CD4-positive, alpha-beta T cell (primary cell): ENCODE measurements around the gene PPAN. TPM values are rescaled to one million over a fixed set of nuclear protein-coding genes. Genes with fewer than 3 reads are reported as not detected.

Source experiments
- ATAC-seq: fragments of 200-7000 bp; cut with Tn5 transposase; one replicate; pipeline ENCODE4 v1.10.0; 2022; ENCODE audit warnings: mild to moderate bottlenecking; ENCODE audit not compliant: poor library complexity
- CTCF ChIA-PET: fragments of 350-600 bp; sonication (Branson Sonifier 250); formaldehyde crosslinking; loops from one replicate; lab custom pipeline; 2021; ENCODE audit warnings: antibody characterized with exemption, inconsistent platforms; lab: Charles Lee
- POLR2A ChIA-PET: fragments of 350-600 bp; sonication (Branson Sonifier 250); formaldehyde crosslinking; loops from one replicate; lab custom pipeline; 2021; ENCODE audit warnings: antibody characterized with exemption, inconsistent platforms; lab: Charles Lee
- DNase-seq, 14 experiments: peaks; one replicate each; pipeline ENCODE4 v3.0.0-alpha.2; 2013 to 2020; ENCODE audit warnings: mixed read lengths in 2 of 14
- H3K27ac ChIP-seq, 2 donors: one replicate each; pipeline versions ENCODE4 v1.5.1 to v1.7.0; 2013; ENCODE audit warnings: low read length in 2 of 2, low read depth in 1 of 2, mild to moderate bottlenecking in 1 of 2
- H3K27me3 ChIP-seq, 2 experiments: 1 replicate in 1 of 2; 2 replicates in 1 of 2; pipeline versions ENCODE4 v1.6.1 to v1.7.0; 2013; ENCODE audit warnings: low read length in 2 of 2, control low read depth in 1 of 2, mild to moderate bottlenecking in 1 of 2, moderate library complexity in 1 of 2; ENCODE audit not compliant: insufficient read depth in 2 of 2, control insufficient read depth in 1 of 2
- H3K36me3 ChIP-seq: one replicate; pipeline ENCODE4 v1.6.1; 2013; ENCODE audit warnings: low read length, control low read depth; ENCODE audit not compliant: insufficient read depth
- H3K4me1 ChIP-seq: one replicate; pipeline ENCODE4 v1.6.1; 2013; ENCODE audit warnings: low read length, control low read depth; ENCODE audit not compliant: insufficient read depth
- H3K4me3 ChIP-seq: one replicate; pipeline ENCODE4 v1.5.1; 2013; ENCODE audit warnings: mild to moderate bottlenecking, low read length, moderate library complexity
- H3K9me3 ChIP-seq, 2 experiments: 1 replicate in 1 of 2; 2 replicates in 1 of 2; pipeline versions ENCODE4 v1.6.1 to v1.7.0; 2013; ENCODE audit warnings: low read length in 2 of 2, mild to moderate bottlenecking in 2 of 2, control low read depth in 1 of 2, moderate library complexity in 1 of 2; ENCODE audit not compliant: control insufficient read depth in 1 of 2, insufficient read depth in 1 of 2
- H3K27ac Mint-ChIP-seq: one replicate; pipeline ENCODE4 v1.8.0; 2020; ENCODE audit warnings: mixed read lengths
- H3K27me3 Mint-ChIP-seq: one replicate; pipeline ENCODE4 v1.8.0; 2021; ENCODE audit warnings: mixed read lengths
- H3K36me3 Mint-ChIP-seq: one replicate; pipeline ENCODE4 v1.8.0; 2021; ENCODE audit warnings: low read depth, mixed read lengths
- H3K4me1 Mint-ChIP-seq: one replicate; pipeline ENCODE4 v1.8.0; 2021; ENCODE audit warnings: low read depth, mixed read lengths
- H3K4me3 Mint-ChIP-seq: one replicate; pipeline ENCODE4 v1.8.0; 2020; ENCODE audit warnings: mild to moderate bottlenecking, mixed read lengths
- H3K9me3 Mint-ChIP-seq: one replicate; pipeline ENCODE4 v1.8.0; 2020; ENCODE audit warnings: mixed read lengths
- intact Hi-C, 2 experiments: fragments of 100-400 bp; cut with DNase I in 1 of 2; cut with micrococcal nuclease in 1 of 2; formaldehyde crosslinking; loops; one replicate each; pipeline versions ENCODE4 v1.15.1 to v1.9.0; 2023 to 2025; cut with DNase I, micrococcal nuclease
- total RNA-seq, 174 experiments: library from RNA in 2 of 174; stranded (reverse) in 2 of 174; gene quantifications; one replicate each; pipeline ENCODE4 v1.2.3 and lab custom pipeline; 2021 to 2026
- TF ChIP-seq, protein P1 (sequence below): fragments of 200-600 bp; IDR thresholded peaks from one replicate; pipeline ENCODE4 v1.8.0; 2022; ENCODE audit warnings: antibody characterized with exemption, mild to moderate bottlenecking

Gene PPAN
- total RNA-seq, 2 experiments from 2014 or later: 119 to 127 TPM

DNA sequence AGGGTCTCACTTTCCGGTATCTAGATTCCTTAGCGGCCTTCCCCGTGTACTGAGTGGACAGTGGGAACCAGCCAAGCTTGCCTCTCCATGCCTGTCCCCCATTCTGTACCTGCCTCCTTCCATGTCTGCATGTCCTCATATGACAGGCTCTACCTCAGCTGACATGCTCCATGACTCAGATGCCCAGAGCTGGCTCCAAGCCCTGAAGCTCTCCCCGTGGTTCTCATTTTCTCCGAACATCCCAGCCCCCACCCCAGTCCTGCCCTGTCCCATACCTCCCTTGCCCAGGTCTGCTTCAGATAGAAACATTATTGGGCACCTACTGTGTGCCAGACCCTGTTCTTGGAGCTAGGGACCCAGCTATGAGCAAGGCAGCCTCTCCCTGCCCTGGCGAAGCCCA lies 37.1 kb upstream of the PPAN start:
- Mint-ChIP-seq H3K4me1 (peaks cover 10% of the 10 kb centered on the region), H3K27me3 (peaks cover 5% of the 10 kb centered on the region), H3K4me3 (no peak overlapping the region), H3K9me3 (no peaks in the 10 kb centered on the region), H3K27ac (no peak overlapping the region), H3K36me3 (no peaks in the 10 kb centered on the region)
- ATAC-seq (no peak), DNase-seq (no peak)
- H3K27me3 ChIP-seq: no peaks in the 10 kb centered on the region
- peaks cover 7% of the 10 kb centered on the region for H3K4me1 ChIP-seq
- peaks cover 8 to 13% of the 10 kb centered on the region in 2 experiments for H3K9me3 ChIP-seq
- H3K4me3 ChIP-seq: no peak overlapping the region
- TF ChIP-seq, protein P1, sequence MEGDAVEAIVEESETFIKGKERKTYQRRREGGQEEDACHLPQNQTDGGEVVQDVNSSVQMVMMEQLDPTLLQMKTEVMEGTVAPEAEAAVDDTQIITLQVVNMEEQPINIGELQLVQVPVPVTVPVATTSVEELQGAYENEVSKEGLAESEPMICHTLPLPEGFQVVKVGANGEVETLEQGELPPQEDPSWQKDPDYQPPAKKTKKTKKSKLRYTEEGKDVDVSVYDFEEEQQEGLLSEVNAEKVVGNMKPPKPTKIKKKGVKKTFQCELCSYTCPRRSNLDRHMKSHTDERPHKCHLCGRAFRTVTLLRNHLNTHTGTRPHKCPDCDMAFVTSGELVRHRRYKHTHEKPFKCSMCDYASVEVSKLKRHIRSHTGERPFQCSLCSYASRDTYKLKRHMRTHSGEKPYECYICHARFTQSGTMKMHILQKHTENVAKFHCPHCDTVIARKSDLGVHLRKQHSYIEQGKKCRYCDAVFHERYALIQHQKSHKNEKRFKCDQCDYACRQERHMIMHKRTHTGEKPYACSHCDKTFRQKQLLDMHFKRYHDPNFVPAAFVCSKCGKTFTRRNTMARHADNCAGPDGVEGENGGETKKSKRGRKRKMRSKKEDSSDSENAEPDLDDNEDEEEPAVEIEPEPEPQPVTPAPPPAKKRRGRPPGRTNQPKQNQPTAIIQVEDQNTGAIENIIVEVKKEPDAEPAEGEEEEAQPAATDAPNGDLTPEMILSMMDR: no peak
- intact Hi-C loops: no loop called here
- ChIA-PET CTCF (no interaction called here), POLR2A (no interaction called here)
- no peaks in the 10 kb centered on the region for H3K36me3 ChIP-seq
- H3K27ac ChIP-seq: no peak overlapping the region

DNA sequence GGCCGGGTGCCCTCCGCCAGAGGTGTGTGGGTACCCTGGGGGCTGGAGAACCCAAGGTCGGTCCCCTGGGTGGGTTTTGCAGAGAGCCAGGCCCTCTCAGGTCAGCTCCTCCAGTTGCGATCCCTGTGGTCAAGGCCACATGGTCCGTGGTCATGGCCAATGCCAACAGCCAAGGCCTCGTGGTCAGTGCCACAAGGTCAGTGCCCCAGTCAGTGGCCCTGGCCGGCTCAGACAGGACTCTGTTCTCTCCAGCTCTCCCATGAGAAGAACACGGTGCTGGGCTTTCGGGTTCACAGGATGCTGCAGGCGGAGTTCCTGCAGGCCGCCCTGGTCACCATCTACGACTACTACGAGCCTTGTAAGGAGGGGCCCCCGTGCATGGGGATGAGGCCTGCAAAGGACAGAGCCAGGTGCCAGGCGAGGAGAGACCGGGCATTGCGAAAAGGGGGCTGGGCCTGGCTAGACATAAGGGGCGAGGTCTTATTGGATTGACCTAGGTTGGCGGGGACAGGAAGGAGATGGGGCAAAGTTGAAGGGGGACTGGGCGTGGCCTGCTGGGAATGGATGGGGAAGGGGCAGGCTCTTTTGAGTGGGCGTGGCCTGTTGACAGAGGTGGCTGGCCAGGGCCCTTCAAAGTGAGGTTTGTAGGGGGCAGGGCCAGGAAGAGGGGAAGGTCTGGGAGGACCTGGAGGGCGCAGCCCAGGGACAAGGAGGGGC lies 35.3 kb upstream of the PPAN start:
- H3K27me3 ChIP-seq: no peaks in the 10 kb centered on the region
- ChIA-PET POLR2A (no interaction called here), CTCF (no interaction called here)
- no peaks in the 10 kb centered on the region for H3K36me3 ChIP-seq
- no peaks in the 10 kb centered on the region for H3K36me3 Mint-ChIP-seq
- H3K27ac Mint-ChIP-seq: no peak overlapping the region
- no peak overlapping the region for H3K4me3 Mint-ChIP-seq
- H3K27ac ChIP-seq: no peak overlapping the region
- intact Hi-C loops: no loop called here
- peaks cover 11 to 15% of the 10 kb centered on the region in 2 experiments for H3K9me3 ChIP-seq
- no peak for ATAC-seq
- H3K4me3 ChIP-seq: no peak overlapping the region
- H3K4me1 Mint-ChIP-seq: peaks cover 10% of the 10 kb centered on the region
- TF ChIP-seq, protein P1: no peak
- H3K9me3 Mint-ChIP-seq: no peaks in the 10 kb centered on the region
- no peak for DNase-seq
- H3K4me1 ChIP-seq: peaks cover 7% of the 10 kb centered on the region
- peaks cover 4% of the 10 kb centered on the region for H3K27me3 Mint-ChIP-seq

DNA sequence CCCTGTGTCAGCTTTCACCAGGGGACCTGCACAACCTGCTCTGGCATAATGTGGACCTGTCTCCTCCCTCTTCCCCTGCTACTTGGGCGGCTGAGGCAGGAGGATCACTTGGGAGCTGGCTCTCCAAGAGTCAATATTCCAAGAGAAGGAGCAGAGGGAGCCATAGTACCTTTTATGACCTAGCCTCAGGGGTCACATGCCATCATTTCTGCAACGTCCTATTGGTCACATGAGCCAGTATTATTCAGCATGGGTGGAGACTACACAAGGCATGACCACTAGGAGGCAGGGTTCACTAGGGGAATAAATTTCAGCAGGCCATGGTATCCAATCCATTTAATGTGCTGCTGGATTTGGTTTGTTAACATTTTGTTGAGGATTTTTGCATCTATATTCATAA lies 32.0 kb upstream of the PPAN start:
- Histone ChIP-seq H3K27me3 (no peaks in the 10 kb centered on the region), H3K9me3 (peaks cover 11 to 15% of the 10 kb centered on the region in 2 experiments), H3K4me3 (no peak overlapping the region), H3K4me1 (no peaks in the 10 kb centered on the region), H3K36me3 (no peaks in the 10 kb centered on the region), H3K27ac (no peak overlapping the region)
- H3K36me3 Mint-ChIP-seq: no peaks in the 10 kb centered on the region
- H3K4me3 Mint-ChIP-seq: no peak overlapping the region
- TF ChIP-seq, protein P1: peak; percentile 44
- H3K27me3 Mint-ChIP-seq: no peaks in the 10 kb centered on the region
- ChIA-PET CTCF (no interaction called here), POLR2A (no interaction called here)
- H3K4me1 Mint-ChIP-seq: no peaks in the 10 kb centered on the region
- peak in 10 of 14 experiments; percentile 13 to 77 (median 43) for DNase-seq
- ATAC-seq: peak; percentile 71
- no peak overlapping the region for H3K27ac Mint-ChIP-seq
- intact Hi-C loops: loop anchor here in 1 of 2 experiments (2.0 kb wide), 1 partner anchor 177 kb away; no protein-coding TSS in a partner anchor
- H3K9me3 Mint-ChIP-seq: no peaks in the 10 kb centered on the region
